ENCODE data around the gene CHD3. TPM values are rescaled to one million over a fixed set of nuclear protein-coding genes. Genes with fewer than 3 reads are reported as not detected.

Gene CHD3
- total and polyA plus RNA-seq, 2 donors (not counting 3 experiments of a cell fraction or from before 2014, with no cell fraction given), result 102 to 185 TPM

DNA sequence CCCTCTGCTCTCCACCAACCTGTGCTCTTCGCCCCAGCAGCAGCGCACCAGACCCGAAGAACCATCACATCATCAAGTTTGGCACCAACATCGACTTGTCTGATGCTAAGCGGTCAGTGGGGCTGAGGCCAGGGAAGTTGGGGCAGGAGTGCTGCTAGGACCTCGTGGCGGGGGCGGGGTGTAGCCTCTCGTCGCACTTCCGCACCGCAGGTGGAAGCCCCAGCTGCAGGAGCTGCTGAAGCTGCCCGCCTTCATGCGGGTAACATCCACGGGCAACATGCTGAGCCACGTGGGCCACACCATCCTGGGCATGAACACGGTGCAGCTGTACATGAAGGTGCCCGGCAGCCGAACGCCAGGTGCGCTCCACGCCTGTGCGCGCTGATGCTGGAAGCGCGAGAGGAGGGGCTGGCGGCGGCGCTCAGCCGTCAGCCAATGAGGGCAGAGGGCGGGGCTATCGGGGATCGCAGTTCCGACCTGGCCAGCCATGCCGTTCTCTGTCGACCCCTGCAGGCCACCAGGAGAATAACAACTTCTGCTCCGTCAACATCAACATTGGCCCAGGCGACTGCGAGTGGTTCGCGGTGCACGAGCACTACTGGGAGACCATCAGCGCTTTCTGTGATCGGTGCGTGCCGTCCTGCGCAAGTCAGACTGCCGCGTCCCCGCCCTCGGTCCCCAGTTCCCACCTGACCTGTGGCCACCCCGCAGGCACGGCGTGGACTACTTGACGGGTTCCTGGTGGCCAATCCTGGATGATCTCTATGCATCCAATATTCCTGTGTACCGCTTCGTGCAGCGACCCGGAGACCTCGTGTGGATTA, 36.9 kb upstream of the CHD3 start:
- Histone ChIP-seq H3K4me1 (ENCODE audit: control insufficient read depth, extremely low read depth, insufficient read depth, low read length) (peaks cover 20% of the 10 kb centered on the region), H3K27me3 (ENCODE audit: control insufficient read depth in 2 of 2, insufficient read depth in 2 of 2, low read length in 2 of 2) (no peaks in the 10 kb centered on the region), H2AFZ (ENCODE audit: low read depth, low read length) (no peak overlapping the region), H3K9me1 (replicated peaks; ENCODE audit: control insufficient read depth, extremely low read depth, insufficient read depth, low read length) (no peaks in the 10 kb centered on the region), H3K9ac (replicated peaks; ENCODE audit: extremely low read depth, insufficient read depth, low read length) (no peak overlapping the region), H3K4me2 (ENCODE audit: insufficient read depth, low read length) (no peak overlapping the region), H3K27ac (ENCODE audit: insufficient read depth, low read depth, low read length) (no peak overlapping the region), H3K4me3 (replicated peaks in 1 of 3; ENCODE audit: insufficient read depth in 1 of 3, low read depth in 1 of 3, low read length in 3 of 3) (no peak overlapping the region), H3K36me3 (ENCODE audit: control insufficient read depth in 2 of 2, extremely low read depth in 1 of 2, insufficient read depth in 2 of 2, low read length in 2 of 2) (peaks cover 6 to 38% of the 10 kb centered on the region in 2 experiments), H3K79me2 (ENCODE audit: control insufficient read depth, insufficient read depth, low read length) (peaks cover 2% of the 10 kb centered on the region), H3K9me3 (replicated peaks; ENCODE audit: control insufficient read depth, insufficient read depth, low read length) (no peaks in the 10 kb centered on the region), H4K20me1 (replicated peaks; ENCODE audit: control insufficient read depth, extremely low read depth, insufficient read depth, low read length) (no peaks in the 10 kb centered on the region)
- no TSS peak for BruUV-seq (replicated peaks)
- intact Hi-C loops (cut with micrococcal nuclease) (loop anchor here (1.0 to 10.0 kb wide), 5 partner anchors 8 to 827 kb away; partner anchors contain the start of genes BCL6B and KDM6B), dilution Hi-C loops (cut with MboI; ENCODE audit: extremely low pct_ligation_motif_present, low sequenced_read_pairs) (no loop called here)
- POLR2A ChIA-PET, result no interaction called here
- FAIRE-seq (peak; percentile 94), DNase-seq (ENCODE audit: low read depth, low spot score) (peak; percentile 88)
- CTCF ChIA-PET, result interaction anchor here (0.6 to 1.8 kb wide), 7 partner anchors 10 to 139 kb away, joined by 3 to 17 read pairs (median 4); partner anchors contain the start of gene KDM6B
- TF ChIP-seq EZH2 (IDR thresholded peaks at IDR 0.05; ENCODE audit: borderline replicate concordance, low read depth, low read length, severe bottlenecking) (no peak), JUN (IDR thresholded peaks at IDR 0.05; ENCODE audit: borderline replicate concordance, insufficient read depth, insufficient read length, low read depth) (no peak), POLR2AphosphoS5 (IDR thresholded peaks at IDR 0.05; ENCODE audit: insufficient read depth, low read depth, low read length) (peak; percentile 69)
- TF ChIP-seq, protein P1, sequence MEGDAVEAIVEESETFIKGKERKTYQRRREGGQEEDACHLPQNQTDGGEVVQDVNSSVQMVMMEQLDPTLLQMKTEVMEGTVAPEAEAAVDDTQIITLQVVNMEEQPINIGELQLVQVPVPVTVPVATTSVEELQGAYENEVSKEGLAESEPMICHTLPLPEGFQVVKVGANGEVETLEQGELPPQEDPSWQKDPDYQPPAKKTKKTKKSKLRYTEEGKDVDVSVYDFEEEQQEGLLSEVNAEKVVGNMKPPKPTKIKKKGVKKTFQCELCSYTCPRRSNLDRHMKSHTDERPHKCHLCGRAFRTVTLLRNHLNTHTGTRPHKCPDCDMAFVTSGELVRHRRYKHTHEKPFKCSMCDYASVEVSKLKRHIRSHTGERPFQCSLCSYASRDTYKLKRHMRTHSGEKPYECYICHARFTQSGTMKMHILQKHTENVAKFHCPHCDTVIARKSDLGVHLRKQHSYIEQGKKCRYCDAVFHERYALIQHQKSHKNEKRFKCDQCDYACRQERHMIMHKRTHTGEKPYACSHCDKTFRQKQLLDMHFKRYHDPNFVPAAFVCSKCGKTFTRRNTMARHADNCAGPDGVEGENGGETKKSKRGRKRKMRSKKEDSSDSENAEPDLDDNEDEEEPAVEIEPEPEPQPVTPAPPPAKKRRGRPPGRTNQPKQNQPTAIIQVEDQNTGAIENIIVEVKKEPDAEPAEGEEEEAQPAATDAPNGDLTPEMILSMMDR (IDR thresholded peaks at IDR 0.05; ENCODE audit: extremely low read depth in 1 of 2, insufficient read depth in 1 of 2, low read depth in 1 of 2, low read length in 2 of 2), result peak; percentile 91 to 98
